Right atrium auricular region (tissue), 2 donors: ENCODE results near the gene MAL. TPM values are rescaled to one million over a fixed set of nuclear protein-coding genes. Genes with fewer than 3 reads are reported as not detected.

Source experiments
- DNase-seq: peaks from one replicate; pipeline ENCODE4 v3.0.0-alpha.2; 2019; ENCODE audit warnings: low spot score
- H3K27ac ChIP-seq, 2 donors: fragments of 200-600 bp; sonication (generic); 1 replicate in 1 of 2; 2 replicates in 1 of 2; pipeline ENCODE4 v1.5.1; 2016 to 2019
- H3K27me3 ChIP-seq, 2 donors: fragments of 200-600 bp; sonication (generic); one replicate each; pipeline versions ENCODE4 v1.5.1 to v1.6.0; 2017 to 2019
- H3K36me3 ChIP-seq: fragments of 200-600 bp; sonication (generic); one replicate; pipeline ENCODE4 v1.5.1; 2016
- H3K4me1 ChIP-seq, 2 donors: fragments of 200-600 bp; sonication (generic); one replicate each; pipeline versions ENCODE4 v1.5.1 to v1.6.0; 2017 to 2019
- H3K4me3 ChIP-seq, 2 donors: fragments of 200-600 bp; sonication (generic); 1 replicate in 1 of 2; 2 replicates in 1 of 2; pipeline ENCODE4 v1.5.1; 2017 to 2019; ENCODE audit warnings: mild to moderate bottlenecking in 1 of 2, moderate library complexity in 1 of 2
- H3K9me3 ChIP-seq, 2 donors: fragments of 200-600 bp; sonication (generic); one replicate each; pipeline ENCODE4 v1.5.1; 2019
- CTCF ChIP-seq, 2 donors: fragments of 200-600 bp; sonication (generic); IDR thresholded peaks; one replicate each; pipeline ENCODE4 v1.5.1; 2019; ENCODE audit warnings: antibody characterized with exemption in 2 of 2
- total RNA-seq, 2 donors: library from RNA; depleted of rRNA; stranded (reverse); fragments of >200 nt; gene quantifications; one replicate each; pipeline ENCODE4 v1.1.0, GENCODE V29; 2016

The MAL gene
- total RNA-seq, 2 donors from 2014 or later, result 7.4 to 8.7 TPM

GRCh38 chr2:95059656-95060370, 34.3 kb downstream of the MAL start:
- no peak for TF ChIP-seq CTCF (IDR thresholded peaks at IDR 0.05)
- Histone ChIP-seq H3K4me1 (no peaks in the 10 kb centered on the region), H3K4me3 (no peak overlapping the region), H3K27me3 (no peaks in the 10 kb centered on the region), H3K9me3 (no peaks in the 10 kb centered on the region), H3K27ac (no peak overlapping the region), H3K36me3 (no peaks in the 10 kb centered on the region)
- no peak for DNase-seq

- Histone ChIP-seq H3K27me3 (no peaks in the 10 kb centered on the region), H3K36me3 (no peaks in the 10 kb centered on the region), H3K4me3 (no peak overlapping the region), H3K4me1 (no peaks in the 10 kb centered on the region), H3K9me3 (no peaks in the 10 kb centered on the region), H3K27ac (no peak overlapping the region)
- no peak for DNase-seq
- no peak for TF ChIP-seq CTCF (IDR thresholded peaks at IDR 0.05)
These were observed 35.1 kb downstream of the MAL start for GRCh38 chr2:95060446-95061118.

GRCh38 chr2:95061119-95061512, 35.6 kb downstream of the MAL start:
- Histone ChIP-seq H3K27me3 (no peaks in the 10 kb centered on the region), H3K4me3 (no peak overlapping the region), H3K9me3 (no peaks in the 10 kb centered on the region), H3K36me3 (no peaks in the 10 kb centered on the region), H3K27ac (no peak overlapping the region), H3K4me1 (no peaks in the 10 kb centered on the region)
- no peak for DNase-seq
- no peak for TF ChIP-seq CTCF (IDR thresholded peaks at IDR 0.05)

DNA sequence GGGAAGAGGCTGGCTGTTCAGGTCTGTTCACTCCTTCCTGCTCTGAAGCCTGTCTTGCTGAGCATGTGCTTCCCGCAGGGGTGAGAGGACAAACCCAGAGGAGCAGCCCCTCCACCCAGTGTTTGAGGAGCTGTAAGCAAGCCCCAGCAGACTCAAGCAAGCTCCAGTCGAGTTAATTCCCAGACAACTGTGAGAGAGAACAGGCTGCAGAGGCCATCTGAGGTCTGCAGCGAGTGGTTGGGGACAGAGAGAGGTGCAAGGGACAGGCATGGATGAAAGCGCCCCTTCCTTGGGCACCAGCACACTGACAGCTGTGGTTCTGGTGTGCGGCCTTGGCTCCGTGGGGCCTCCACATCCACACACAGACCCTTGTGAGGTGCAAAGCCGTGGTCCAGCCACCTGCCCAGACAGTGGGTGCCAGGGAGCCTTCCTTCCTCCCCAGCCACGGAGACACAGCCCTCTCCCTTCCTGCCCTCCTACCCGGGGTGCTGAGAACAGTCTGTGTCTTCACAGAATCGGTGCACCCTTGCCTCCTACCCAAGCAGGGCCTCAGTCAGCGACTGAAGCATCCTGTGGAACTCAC, 36.2 kb downstream of the MAL start:
- Histone ChIP-seq H3K4me1 (no peaks in the 10 kb centered on the region), H3K4me3 (no peak overlapping the region), H3K9me3 (no peaks in the 10 kb centered on the region), H3K36me3 (no peaks in the 10 kb centered on the region), H3K27me3 (no peaks in the 10 kb centered on the region), H3K27ac (no peak overlapping the region)
- no peak for DNase-seq
- no peak for TF ChIP-seq CTCF (IDR thresholded peaks at IDR 0.05)

- no peak for TF ChIP-seq CTCF (IDR thresholded peaks at IDR 0.05)
- Histone ChIP-seq H3K9me3 (no peaks in the 10 kb centered on the region), H3K27me3 (no peaks in the 10 kb centered on the region), H3K4me3 (no peak overlapping the region), H3K4me1 (no peaks in the 10 kb centered on the region), H3K36me3 (no peaks in the 10 kb centered on the region), H3K27ac (no peak overlapping the region)
- DNase-seq, result no peak
These were observed 37.0 kb downstream of the MAL start for GRCh38 chr2:95062242-95063085.
